Kidney (tissue), 14 donors: ENCODE data around the gene ACTR6. TPM values are rescaled to one million over a fixed set of nuclear protein-coding genes. Genes with fewer than 3 reads are reported as not detected.

Experiments used
- DNase-seq, 5 donors: peaks; one replicate each; pipeline ENCODE4 v3.0.0-alpha.2; 2013 to 2020
- FAIRE-seq: peaks from 2 replicates; lab custom pipeline; 2012; peaks lifted over from hg19 to GRCh38; lab: Jason Lieb, UNC
- H3K27ac ChIP-seq, 2 donors: one replicate each; pipeline ENCODE4 v1.7.0; 2013; ENCODE audit warnings: low read depth in 2 of 2, low read length in 2 of 2, inconsistent platforms in 1 of 2
- H3K27me3 ChIP-seq: one replicate; pipeline ENCODE4 v1.7.1; 2013; ENCODE audit warnings: low read length, inconsistent platforms; ENCODE audit not compliant: control insufficient read depth, insufficient read depth
- H3K36me3 ChIP-seq, 3 donors: one replicate each; pipeline versions ENCODE4 v1.7.0 to v1.7.1; 2013; ENCODE audit warnings: low read length in 3 of 3, control low read depth in 1 of 3, inconsistent platforms in 1 of 3; ENCODE audit not compliant: insufficient read depth in 3 of 3, control insufficient read depth in 2 of 3
- H3K4me1 ChIP-seq, 3 donors: one replicate each; pipeline versions ENCODE4 v1.7.0 to v1.7.1; 2013; ENCODE audit warnings: low read length in 3 of 3, inconsistent platforms in 1 of 3, low read depth in 1 of 3; ENCODE audit not compliant: control insufficient read depth in 2 of 3, insufficient read depth in 2 of 3
- H3K4me3 ChIP-seq, 3 donors: one replicate each; pipeline versions ENCODE4 v1.7.0 to v1.8.1; 2013; ENCODE audit warnings: low read length in 3 of 3, control low read depth in 1 of 3, inconsistent platforms in 1 of 3
- H3K9ac ChIP-seq, 3 donors: one replicate each; pipeline versions ENCODE4 v1.7.0 to v1.7.1; 2013; ENCODE audit warnings: low read length in 3 of 3, control low read depth in 1 of 3, inconsistent platforms in 1 of 3
- H3K9me3 ChIP-seq, 3 donors: one replicate each; pipeline versions ENCODE4 v1.7.0 to v1.7.1; 2013; ENCODE audit warnings: low read length in 3 of 3, control low read depth in 1 of 3, inconsistent platforms in 1 of 3; ENCODE audit not compliant: control insufficient read depth in 2 of 3, insufficient read depth in 1 of 3
- intact Hi-C: fragments of 100-400 bp; cut with DNase I; formaldehyde crosslinking; loops from one replicate; pipeline ENCODE4 v1.11.1; 2022
- polyA plus RNA-seq: library from polyadenylated mRNA; stranded (reverse); fragments of 350-450 nt; fragmentation: Illumina TruSeq; extraction: RNeasy Lipid Tissue Mini Kit (QIAGEN cat#74804); gene quantifications from one replicate; pipeline ENCODE4 v1.2.3, GENCODE V29; 2014; ENCODE audit warnings: low read depth, low replicate concordance; ENCODE audit not compliant: insufficient read depth
- total RNA-seq: library from RNA; stranded (reverse); fragmentation: NEBNext Ultra II Directional; extraction: Animal tissue kit (Norgen Biotek cat#: 25700); gene quantifications from one replicate; pipeline ENCODE4 v1.2.1, GENCODE V29; 2021
- TF ChIP-seq, protein P1 (sequence below): IDR thresholded peaks from 3 replicates; pipeline ENCODE4 v1.5.1; 2012; ENCODE audit warnings: mild to moderate bottlenecking, moderate library complexity, borderline replicate concordance; ENCODE audit not compliant: insufficient read depth; ENCODE audit errors: extremely low read depth
- donor health status: control.
- donor health status: control.
- donor health status: control.
- donor health status: control.
- donor health status: control.
- donor health status: DM: yes; HTN: yes; CAD: no.
- donor health status: Normal renal cell carcinoma (clear cell type).

ACTR6 gene
- total and polyA plus RNA-seq, 2 donors from 2014 or later: 23.1 to 29.2 TPM

DNA sequence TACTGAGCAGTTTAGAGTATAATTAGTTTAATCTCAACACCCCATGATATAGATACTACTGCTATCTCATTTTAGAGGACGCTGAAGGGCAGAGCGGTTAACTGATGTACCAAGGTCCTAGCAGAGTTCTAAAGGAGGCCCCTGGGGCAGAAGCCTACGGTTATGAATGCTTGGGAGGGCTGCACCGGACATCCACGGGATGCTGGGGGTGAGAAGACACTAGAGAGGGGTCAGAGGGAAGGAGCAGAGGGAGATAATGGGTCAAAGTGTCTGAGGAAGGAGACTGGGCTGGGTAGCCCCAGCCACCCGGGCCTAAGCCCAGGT, 1.6 kb upstream of the ACTR6 start:
- TF ChIP-seq, protein P1, sequence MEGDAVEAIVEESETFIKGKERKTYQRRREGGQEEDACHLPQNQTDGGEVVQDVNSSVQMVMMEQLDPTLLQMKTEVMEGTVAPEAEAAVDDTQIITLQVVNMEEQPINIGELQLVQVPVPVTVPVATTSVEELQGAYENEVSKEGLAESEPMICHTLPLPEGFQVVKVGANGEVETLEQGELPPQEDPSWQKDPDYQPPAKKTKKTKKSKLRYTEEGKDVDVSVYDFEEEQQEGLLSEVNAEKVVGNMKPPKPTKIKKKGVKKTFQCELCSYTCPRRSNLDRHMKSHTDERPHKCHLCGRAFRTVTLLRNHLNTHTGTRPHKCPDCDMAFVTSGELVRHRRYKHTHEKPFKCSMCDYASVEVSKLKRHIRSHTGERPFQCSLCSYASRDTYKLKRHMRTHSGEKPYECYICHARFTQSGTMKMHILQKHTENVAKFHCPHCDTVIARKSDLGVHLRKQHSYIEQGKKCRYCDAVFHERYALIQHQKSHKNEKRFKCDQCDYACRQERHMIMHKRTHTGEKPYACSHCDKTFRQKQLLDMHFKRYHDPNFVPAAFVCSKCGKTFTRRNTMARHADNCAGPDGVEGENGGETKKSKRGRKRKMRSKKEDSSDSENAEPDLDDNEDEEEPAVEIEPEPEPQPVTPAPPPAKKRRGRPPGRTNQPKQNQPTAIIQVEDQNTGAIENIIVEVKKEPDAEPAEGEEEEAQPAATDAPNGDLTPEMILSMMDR: no peak
- peak overlapping the region in 2 of 3 donors; percentile 37 to 63 for H3K9ac ChIP-seq
- peak overlapping the region; percentile 49 to 92 (median 62) for H3K4me3 ChIP-seq
- H3K36me3 ChIP-seq: no peaks in the 10 kb centered on the region
- no peaks in the 10 kb centered on the region for H3K9me3 ChIP-seq
- H3K27me3 ChIP-seq: no peaks in the 10 kb centered on the region
- intact Hi-C loops: no loop called here
- H3K4me1 ChIP-seq: peaks cover 0 to 14% (median 0%) of the 10 kb centered on the region in 3 donors
- no peak for DNase-seq
- no peak for FAIRE-seq
- H3K27ac ChIP-seq: no peak overlapping the region

GRCh38 chr12:100199347-100200149, 1.1 kb upstream of the ACTR6 start:
- H3K9me3 ChIP-seq: no peaks in the 10 kb centered on the region
- peak overlapping the region; percentile 34 to 70 for H3K27ac ChIP-seq
- no peaks in the 10 kb centered on the region for H3K36me3 ChIP-seq
- H3K27me3 ChIP-seq: no peaks in the 10 kb centered on the region
- FAIRE-seq (no peak), DNase-seq (peak; percentile 81 to 94 (median 86))
- H3K4me3 ChIP-seq: peak overlapping the region; percentile 90 to 100 (median 92)
- H3K4me1 ChIP-seq: peaks cover 0 to 14% (median 0%) of the 10 kb centered on the region in 3 donors
- intact Hi-C loops: no loop called here
- peak overlapping the region in 2 of 3 donors; percentile 37 to 63 for H3K9ac ChIP-seq
- TF ChIP-seq, protein P1: no peak

DNA sequence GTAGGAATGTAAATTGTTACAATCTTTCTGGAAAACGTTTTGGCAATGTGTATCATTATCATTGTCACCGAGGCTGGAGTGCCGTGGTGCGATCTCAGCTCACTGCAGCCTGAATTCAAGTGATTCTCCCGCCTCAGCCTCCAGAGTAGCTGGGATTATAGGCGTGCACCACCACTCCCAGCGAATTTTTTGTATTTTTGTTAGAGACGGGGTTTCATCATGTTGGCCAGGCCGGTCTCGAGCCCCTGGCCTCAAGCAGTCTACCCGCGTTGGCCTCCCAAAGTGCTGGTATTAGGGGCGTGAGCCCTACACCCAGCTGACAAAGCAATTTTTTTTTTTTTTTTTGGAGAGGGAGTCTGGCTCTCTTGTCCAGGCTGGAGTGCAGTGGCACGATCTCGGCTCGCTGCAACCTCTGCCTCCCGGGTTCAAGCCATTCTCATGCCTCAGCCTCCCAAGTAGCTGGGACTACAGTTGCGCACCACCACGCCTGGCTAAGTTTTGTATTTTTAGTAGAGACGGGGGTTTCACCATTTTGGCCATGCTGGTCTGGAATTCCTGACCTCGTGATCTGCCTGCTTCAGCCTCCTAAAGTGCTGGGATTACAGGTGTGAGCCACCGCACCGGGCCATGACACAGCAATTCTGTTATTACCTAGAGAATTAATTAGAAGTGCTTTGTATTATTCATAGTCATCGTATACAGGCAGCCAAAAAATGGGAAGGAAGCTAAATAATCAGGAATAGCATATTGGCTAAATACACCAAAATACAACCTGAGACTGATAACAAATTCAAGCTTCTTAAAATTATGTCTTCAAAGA, 1.2 kb downstream of the ACTR6 start:
- TF ChIP-seq, protein P1: no peak
- DNase-seq (no peak), FAIRE-seq (no peak)
- peaks cover 0 to 14% (median 0%) of the 10 kb centered on the region in 3 donors for H3K4me1 ChIP-seq
- H3K9me3 ChIP-seq: no peaks in the 10 kb centered on the region
- no peaks in the 10 kb centered on the region for H3K36me3 ChIP-seq
- no peak overlapping the region for H3K9ac ChIP-seq
- H3K27me3 ChIP-seq: no peaks in the 10 kb centered on the region
- H3K27ac ChIP-seq: no peak overlapping the region
- peak overlapping the region; percentile 90 to 100 (median 92) for H3K4me3 ChIP-seq
- intact Hi-C loops: no loop called here
